ENCODE results near the gene ZNF527.

- TF ChIP-seq, protein P1, sequence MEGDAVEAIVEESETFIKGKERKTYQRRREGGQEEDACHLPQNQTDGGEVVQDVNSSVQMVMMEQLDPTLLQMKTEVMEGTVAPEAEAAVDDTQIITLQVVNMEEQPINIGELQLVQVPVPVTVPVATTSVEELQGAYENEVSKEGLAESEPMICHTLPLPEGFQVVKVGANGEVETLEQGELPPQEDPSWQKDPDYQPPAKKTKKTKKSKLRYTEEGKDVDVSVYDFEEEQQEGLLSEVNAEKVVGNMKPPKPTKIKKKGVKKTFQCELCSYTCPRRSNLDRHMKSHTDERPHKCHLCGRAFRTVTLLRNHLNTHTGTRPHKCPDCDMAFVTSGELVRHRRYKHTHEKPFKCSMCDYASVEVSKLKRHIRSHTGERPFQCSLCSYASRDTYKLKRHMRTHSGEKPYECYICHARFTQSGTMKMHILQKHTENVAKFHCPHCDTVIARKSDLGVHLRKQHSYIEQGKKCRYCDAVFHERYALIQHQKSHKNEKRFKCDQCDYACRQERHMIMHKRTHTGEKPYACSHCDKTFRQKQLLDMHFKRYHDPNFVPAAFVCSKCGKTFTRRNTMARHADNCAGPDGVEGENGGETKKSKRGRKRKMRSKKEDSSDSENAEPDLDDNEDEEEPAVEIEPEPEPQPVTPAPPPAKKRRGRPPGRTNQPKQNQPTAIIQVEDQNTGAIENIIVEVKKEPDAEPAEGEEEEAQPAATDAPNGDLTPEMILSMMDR (IDR thresholded peaks at IDR 0.05; ENCODE audit: insufficient read depth, low read length) = no peak
- peak; percentile 14; the same call in 1 of the 2 replicates for TF ChIP-seq POLR2AphosphoS5 (IDR thresholded peaks at IDR 0.05; ENCODE audit: low read depth)
- no peak for TF ChIP-seq REST (IDR thresholded peaks at IDR 0.05; ENCODE audit: insufficient replicate concordance, low read depth)
- TF ChIP-seq GABPA (IDR thresholded peaks at IDR 0.05; ENCODE audit: low read depth) = no peak
- no peak for TF ChIP-seq SPI1 (IDR thresholded peaks at IDR 0.05; ENCODE audit: borderline replicate concordance, low read depth)
Measured at GRCh38 chr19:37370880-37371661, at the start of gene ZNF527.
